ENCODE data around the gene ILK. TPM values are rescaled to one million over a fixed set of nuclear protein-coding genes. Genes with fewer than 3 reads are reported as not detected.

Gene ILK
- total and polyA plus RNA-seq, 9 donors, result 79.8 to 337 (median 140) TPM

GRCh38 chr11:6628526-6628925, 25.0 kb downstream of the ILK start:
- Histone ChIP-seq H3K4me1 (ENCODE audit: insufficient read depth) (no peaks in the 10 kb centered on the region), H3K27me3 (no peaks in the 10 kb centered on the region), H3K9me3 (no peaks in the 10 kb centered on the region), H3K4me3 (no peak overlapping the region), H3K36me3 (no peaks in the 10 kb centered on the region), H3K27ac (no peak overlapping the region)
- TF ChIP-seq EP300 (IDR thresholded peaks at IDR 0.05) (no peak), CTCF (IDR thresholded peaks at IDR 0.05) (no peak), POLR2A (IDR thresholded peaks at IDR 0.05) (no peak)
- 93 to 95% (median 93%) methylated on average over 4 of the region's 4 CpGs for WGBS, 3 donors
- no peak for DNase-seq
- intact Hi-C loops (cut with DNase I), result no loop called here

GRCh38 chr11:6629573-6629891, 26.0 kb downstream of the ILK start:
- H3K9me3 ChIP-seq, result no peaks in the 10 kb centered on the region
- no peaks in the 10 kb centered on the region for H3K4me1 ChIP-seq (ENCODE audit: insufficient read depth)
- no peak overlapping the region for H3K27ac ChIP-seq
- intact Hi-C loops (cut with DNase I), result no loop called here
- TF ChIP-seq POLR2A (IDR thresholded peaks at IDR 0.05) (no peak), EP300 (IDR thresholded peaks at IDR 0.05) (no peak), CTCF (IDR thresholded peaks at IDR 0.05) (no peak)
- no peaks in the 10 kb centered on the region for H3K36me3 ChIP-seq
- peak in 1 of 5 donors; percentile 24 for DNase-seq
- H3K4me3 ChIP-seq, result no peak overlapping the region
- WGBS, 3 donors, result 89 to 94% (median 91%) methylated on average over 24 of the region's 24 CpGs
- H3K27me3 ChIP-seq, result no peaks in the 10 kb centered on the region

- WGBS, 3 donors, result 81 to 84% (median 83%) methylated on average over 102 of the region's 102 CpGs
- Histone ChIP-seq H3K27me3 (no peaks in the 10 kb centered on the region), H3K27ac (no peak overlapping the region), H3K4me1 (ENCODE audit: insufficient read depth) (no peaks in the 10 kb centered on the region), H3K36me3 (no peaks in the 10 kb centered on the region), H3K9me3 (no peaks in the 10 kb centered on the region), H3K4me3 (no peak overlapping the region)
- TF ChIP-seq POLR2A (IDR thresholded peaks at IDR 0.05) (no peak), CTCF (IDR thresholded peaks at IDR 0.05) (no peak), EP300 (IDR thresholded peaks at IDR 0.05) (no peak)
- DNase-seq, result peak in 1 of 5 donors; percentile 16
- intact Hi-C loops (cut with DNase I), result no loop called here
These were observed 26.5 kb downstream of the ILK start for GRCh38 chr11:6629892-6630631.

GRCh38 chr11:6630632-6631291, 27.2 kb downstream of the ILK start:
- Histone ChIP-seq H3K27me3 (no peaks in the 10 kb centered on the region), H3K36me3 (no peaks in the 10 kb centered on the region), H3K4me1 (ENCODE audit: insufficient read depth) (peaks cover 4% of the 10 kb centered on the region), H3K9me3 (no peaks in the 10 kb centered on the region), H3K27ac (no peak overlapping the region), H3K4me3 (no peak overlapping the region)
- TF ChIP-seq POLR2A (IDR thresholded peaks at IDR 0.05) (no peak), EP300 (IDR thresholded peaks at IDR 0.05) (no peak), CTCF (IDR thresholded peaks at IDR 0.05) (no peak)
- WGBS, 3 donors, result 85 to 88% (median 85%) methylated on average over 26 to 28 of the region's 28 CpGs
- DNase-seq, result peak in 1 of 5 donors; percentile 15
- intact Hi-C loops (cut with DNase I), result no loop called here
